NCI-H2196 treated with DMSO at 0.1 percent for 48 hours (cell line): ENCODE measurements around the gene AEN.

Experiments used
- DNase-seq: peaks from one replicate; lab custom pipeline; 2025; ENCODE audit not compliant: unreplicated experiment; lab: John Stamatoyannopoulos, UW

AEN gene

DNA sequence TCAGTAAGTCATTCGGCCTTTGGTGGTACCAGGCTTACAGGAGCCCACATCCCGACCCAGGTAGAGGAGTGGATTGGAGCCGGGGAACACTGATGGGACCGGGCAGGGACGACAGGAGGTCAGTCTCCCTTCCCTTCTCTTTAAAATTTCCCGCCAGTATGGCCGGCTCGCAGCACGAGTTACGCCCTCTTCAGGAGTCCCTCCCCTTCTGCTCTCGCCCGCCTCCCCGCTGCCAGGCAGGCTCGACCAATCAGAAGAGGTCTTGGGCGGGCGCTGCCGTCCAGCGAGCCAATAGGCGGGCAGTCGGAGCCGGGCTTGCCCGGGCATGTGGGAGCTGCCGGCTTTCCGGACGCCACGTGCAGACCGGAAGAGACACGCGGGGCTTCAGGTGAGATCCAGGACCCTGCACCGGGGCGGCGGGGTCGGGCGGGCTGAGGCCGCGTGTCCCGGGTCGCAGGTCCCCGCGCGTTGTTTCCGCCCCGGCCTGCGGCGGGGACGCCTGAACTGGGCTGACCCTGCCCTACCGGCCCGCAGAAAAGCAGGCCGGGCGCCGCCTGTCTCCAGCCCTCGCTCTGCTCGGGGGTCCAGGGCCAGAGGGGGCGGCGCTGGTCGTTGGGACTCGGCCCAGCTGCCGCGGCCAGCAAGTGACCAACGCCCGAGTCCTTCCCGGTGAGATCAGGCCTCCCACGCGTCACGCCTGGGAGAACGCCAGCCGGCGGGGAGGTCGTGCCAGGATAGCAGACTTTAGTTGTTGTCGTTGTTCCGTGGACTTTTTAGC lies at the start of gene AEN:
Gene AEN (plus strand): TSS at position 346 of the 778 bp plus-strand sequence. CDS start 4,870 bp downstream, outside the sequence.
- DNase-seq = peak; percentile 63

DNA sequence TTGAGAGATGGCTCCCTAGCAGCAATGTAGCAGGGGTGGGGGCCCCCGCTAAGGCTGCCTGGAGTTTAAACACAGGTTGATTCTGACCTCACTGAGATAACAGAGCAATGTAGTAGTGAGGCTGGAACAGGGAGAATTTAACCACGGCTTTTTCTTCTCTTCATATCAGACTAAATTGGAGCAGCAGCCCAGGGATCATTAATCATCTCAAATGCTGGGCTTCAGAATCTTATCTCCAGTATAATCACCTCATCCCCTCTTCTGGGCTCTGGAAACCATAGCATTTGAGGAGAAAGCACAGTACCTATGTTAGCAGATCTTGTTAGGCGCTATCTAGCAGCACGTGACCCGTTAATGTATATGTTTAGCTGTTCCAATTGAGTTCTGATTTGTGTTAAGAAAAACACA lies 49.3 kb upstream of the AEN start:
- DNase-seq = no peak

DNA sequence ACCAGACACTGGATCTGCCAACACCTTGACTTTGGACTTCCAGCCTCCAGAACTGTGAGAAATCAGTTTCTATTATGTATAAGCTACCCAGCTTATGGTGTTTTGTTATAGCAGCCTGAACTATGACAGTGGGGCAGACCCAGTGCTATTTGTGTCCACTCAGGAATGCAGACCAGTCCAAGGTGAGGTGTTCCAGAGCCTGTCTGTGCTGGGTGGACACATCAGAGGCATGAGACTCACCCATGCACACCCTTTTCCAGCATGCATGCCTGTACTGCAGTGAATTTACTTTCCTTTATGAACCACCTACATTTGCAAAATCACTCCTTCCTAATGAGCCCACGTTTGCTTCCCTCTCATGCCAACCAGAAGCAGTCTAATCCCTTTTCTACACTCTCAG lies 47.1 kb upstream of the AEN start:
- DNase-seq = no peak

DNA sequence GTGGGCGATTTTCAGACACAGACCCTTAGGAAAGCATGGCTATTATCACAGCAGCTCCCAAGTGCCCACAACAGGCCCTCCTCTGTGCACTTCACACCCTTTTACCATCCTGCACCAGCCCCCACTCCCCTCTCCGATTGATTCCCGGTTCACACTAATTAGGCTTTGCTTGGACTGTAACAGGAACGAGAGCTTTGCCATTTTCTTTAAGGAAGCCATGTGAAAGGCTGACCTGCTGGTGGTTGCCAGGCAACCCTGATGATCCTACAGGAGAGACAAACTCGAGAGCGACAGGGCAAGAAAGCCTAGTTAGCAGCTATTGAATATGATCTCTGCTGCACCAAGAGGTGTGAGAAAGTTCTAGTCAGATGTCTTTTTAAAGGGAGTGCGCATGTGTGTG lies 46.5 kb upstream of the AEN start:
- no peak for DNase-seq

GRCh38 chr15:88579322-88579721 lies 41.8 kb upstream of the AEN start:
- no peak for DNase-seq

DNA sequence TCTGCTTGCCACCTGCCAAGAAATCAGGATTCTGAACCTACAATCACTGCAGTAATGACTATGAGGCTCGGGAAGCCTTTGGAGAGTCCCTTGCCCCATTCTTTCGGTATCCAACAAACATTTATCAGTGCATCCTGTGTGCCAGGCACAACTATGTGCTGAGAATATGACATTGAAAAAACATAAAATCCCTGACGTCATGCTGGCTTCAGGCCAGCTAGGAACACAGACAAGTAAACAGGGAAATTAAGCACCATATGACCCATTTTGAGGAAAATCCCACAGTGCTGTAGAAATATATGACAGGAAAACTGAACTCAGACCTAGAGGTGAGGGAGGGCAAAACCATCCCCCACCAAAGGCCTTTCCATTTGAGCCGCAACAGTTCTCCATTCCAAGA lies 40.6 kb upstream of the AEN start:
- no peak for DNase-seq

DNA sequence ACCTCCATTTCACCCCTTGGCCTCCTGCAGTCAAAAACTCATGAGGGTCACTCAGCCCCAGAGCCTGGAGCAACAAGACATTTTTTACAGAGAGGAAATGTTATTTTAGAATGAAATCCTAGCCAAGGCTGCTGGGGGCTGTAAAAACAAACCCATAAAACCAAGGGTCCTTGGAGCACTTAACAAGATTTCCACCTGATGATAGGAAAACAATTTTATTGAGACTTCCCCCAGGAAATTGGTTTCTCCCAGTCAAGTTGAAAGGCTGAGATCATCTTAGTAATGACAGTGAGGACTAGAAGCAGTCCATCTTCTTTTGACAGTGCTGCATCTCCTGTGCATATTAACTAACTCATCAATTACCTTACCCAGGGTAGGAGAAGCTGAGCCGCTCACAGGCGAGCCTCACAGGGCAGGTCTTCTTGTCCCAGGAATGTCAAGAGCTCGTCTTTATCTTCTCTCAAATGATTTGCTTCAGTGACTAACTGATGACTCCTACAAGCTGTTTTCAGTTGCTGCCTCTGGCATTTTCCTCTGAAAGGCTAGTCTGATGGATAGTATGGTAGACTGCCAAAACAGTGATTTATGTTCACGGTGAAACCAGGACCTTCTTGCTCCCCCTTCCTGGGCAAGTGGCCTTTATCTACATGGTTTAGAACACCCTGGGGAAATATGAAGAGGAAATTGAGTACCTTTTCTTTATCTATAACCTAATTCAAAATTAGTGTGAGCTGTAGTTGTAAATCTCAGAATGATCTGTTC lies 34.6 kb upstream of the AEN start:
- no peak for DNase-seq

DNA sequence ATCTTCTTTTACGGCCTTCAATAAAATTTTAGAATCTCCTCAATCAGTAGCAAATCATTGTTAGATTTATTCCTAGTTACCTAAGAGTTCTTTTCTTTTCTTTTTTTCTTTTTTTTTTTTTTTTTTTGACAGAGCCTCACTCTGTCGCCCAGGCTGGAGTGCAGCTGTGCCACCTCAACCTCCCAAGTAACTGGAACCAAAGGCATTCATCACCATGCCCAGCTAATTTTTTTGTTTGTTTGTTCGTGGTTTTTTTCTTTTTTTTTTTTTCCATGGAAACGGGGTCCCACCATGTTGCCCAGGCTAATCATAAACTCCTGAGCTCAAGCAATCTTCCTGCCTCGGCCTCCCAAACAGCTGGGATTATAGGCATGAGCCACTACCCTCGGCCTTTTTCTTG lies 30.4 kb upstream of the AEN start:
- DNase-seq = no peak

GRCh38 chr15:88591384-88591783 lies 29.8 kb upstream of the AEN start:
- DNase-seq = no peak

DNA sequence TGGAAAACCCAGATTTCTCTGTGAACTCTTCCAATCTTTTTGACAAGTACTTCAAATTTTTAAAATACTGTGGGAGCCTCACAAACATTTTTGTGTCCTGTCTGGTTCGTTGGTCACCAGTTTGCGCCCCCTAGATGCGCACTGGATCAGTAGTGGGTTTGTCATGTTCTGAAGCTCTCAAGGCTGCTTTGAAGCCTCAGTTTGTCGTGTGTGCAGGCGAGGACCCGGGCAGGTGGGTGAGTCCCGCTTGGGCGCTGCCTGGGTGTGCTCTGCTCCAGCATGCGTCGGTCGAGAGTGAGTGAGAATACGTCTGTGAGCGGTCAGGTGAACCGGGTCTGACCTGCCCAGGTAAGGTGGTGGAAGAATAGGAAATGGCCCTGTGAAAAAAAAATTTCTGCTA lies 17.3 kb upstream of the AEN start:
- DNase-seq = no peak

DNA sequence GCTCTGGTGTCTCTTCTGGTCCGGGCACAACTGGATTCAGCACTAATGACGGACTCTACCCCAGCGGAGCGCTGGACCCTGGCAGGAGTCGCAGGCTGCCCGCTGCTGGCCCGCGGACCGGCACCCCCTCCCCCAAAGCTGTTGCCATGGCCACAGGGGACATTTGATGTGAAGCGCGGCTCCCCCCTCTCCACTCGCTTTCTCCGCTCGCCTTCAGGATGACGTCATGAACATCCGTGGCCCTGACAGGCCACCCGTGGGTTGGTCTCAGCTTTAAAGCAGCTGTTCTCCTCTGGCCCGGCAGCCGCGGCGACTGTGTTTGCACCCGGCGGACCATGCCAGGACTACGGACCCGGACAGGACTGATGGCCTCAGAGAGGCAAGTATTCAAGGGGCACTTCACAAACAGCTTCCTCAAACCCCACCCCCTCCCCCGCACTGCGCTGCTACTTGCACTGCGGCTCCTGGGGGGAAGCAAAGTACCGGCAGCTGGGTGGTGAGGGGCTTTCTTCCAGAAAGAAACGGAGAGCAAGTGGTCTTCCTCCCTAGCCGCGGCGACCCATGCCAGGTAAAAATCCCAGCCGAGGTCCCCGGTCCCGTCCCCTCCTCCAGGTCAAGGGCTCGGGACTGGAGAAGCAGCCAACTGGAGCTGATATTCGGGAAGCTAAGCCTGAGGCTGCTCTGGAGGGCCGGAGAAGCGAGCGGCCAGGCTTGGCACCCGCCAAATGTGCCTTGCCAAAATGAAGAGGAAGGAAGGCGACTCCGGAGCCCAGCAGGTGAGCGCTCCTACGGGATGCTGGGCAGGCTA lies 16.6 kb upstream of the AEN start:
- peak; percentile 26 for DNase-seq

- no peak for DNase-seq
Measured at GRCh38 chr15:88605189-88606069, 15.7 kb upstream of the AEN start.

DNA sequence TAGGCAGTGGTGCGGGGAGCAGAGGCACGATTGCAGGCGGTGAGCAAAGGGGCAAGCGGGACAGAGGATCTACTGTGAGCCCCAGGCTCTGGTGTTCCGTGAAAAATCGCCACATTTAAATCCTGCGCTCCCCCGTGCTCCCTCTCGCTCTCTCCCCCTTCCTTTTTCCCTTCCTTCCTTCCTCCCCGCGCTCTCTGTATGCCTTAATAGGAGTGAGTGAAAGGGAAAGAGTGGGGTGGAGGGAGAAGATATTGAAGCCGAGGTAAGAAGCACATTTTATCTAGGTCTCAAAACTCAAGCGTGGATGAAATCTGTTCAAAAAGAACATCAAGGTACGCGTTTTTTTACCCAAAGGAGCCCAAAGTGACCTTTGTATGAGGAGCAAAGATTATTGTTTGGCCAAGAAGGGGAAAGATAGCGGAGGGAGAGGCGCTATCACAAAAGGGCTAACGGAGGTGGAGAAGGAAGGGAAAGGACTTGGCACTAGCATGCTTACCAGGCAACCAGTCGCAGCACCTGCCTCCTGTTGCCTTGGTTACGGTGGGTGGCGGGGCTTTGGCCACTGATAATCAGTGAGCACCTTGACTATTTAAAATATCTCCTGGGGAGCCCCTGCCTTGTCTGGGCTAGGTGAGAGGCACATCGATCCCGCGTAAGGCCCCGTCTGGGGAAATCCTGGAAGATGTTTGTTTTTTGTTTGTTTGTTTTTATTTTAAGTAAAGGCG lies 14.9 kb upstream of the AEN start:
- DNase-seq = no peak

GRCh38 chr15:88607951-88608350 lies 13.2 kb upstream of the AEN start:
- DNase-seq = no peak

GRCh38 chr15:88608607-88609181 lies 12.4 kb upstream of the AEN start:
- DNase-seq = no peak

GRCh38 chr15:88609344-88610090 lies 11.6 kb upstream of the AEN start:
- no peak for DNase-seq

- no peak for DNase-seq
Measured at GRCh38 chr15:88610701-88611231, 10.4 kb upstream of the AEN start.

- DNase-seq = no peak
Measured at GRCh38 chr15:88612186-88612796, 8.8 kb upstream of the AEN start.
